Caco-2 (cell line): ENCODE measurements around the gene DOK6. TPM values are rescaled to one million over a fixed set of nuclear protein-coding genes. Genes with fewer than 3 reads are reported as not detected.
"Not testable (repeated sequence)": the region's sequence is repeated elsewhere in the genome, so short reads cannot be mapped to it uniquely, and the experiment has no call there.

Experiments used
- BruUV-seq: library from RNA; stranded (reverse); fragments of 400-500 nt; replicated peaks from 2 replicates; lab custom pipeline; 2021; lab: Mats Ljungman, UMichigan
- CTCF ChIA-PET: fragments of 300-600 bp; sonication (Branson Sonifier 250); formaldehyde crosslinking; loops from one replicate; lab custom pipeline; 2022; ENCODE audit warnings: antibody characterized with exemption; lab: Charles Lee
- POLR2A ChIA-PET: fragments of 300-600 bp; sonication (Branson Sonifier 250); formaldehyde crosslinking; loops from one replicate; lab custom pipeline; 2022; ENCODE audit warnings: antibody characterized with exemption; lab: Charles Lee
- DNase-seq, 2 experiments: peaks; one replicate each; pipeline versions ENCODE4 v3.0.0 to v3.0.0-alpha.2; 2020 to 2022
- H3K27me3 ChIP-seq: replicated peaks from 2 replicates; pipeline ENCODE4 v1.6.0; 2011; ENCODE audit warnings: low read length; ENCODE audit not compliant: control insufficient read depth, insufficient read depth
- H3K36me3 ChIP-seq: 2 replicates; pipeline ENCODE4 v1.5.1; 2011; ENCODE audit warnings: low read length; ENCODE audit not compliant: control insufficient read depth, insufficient read depth
- H3K4me1 ChIP-seq: fragments of 250-450 bp; sonication (Bioruptor Pico); 2 replicates; pipeline ENCODE4 v1.5.1; 2020; ENCODE audit warnings: mild to moderate bottlenecking
- H3K4me3 ChIP-seq: 2 replicates; pipeline ENCODE4 v1.5.1; 2011; ENCODE audit warnings: low read depth, mild to moderate bottlenecking, control low read depth, low read length
- H3K9me3 ChIP-seq: fragments of 250-450 bp; sonication (Bioruptor Pico); 2 replicates; pipeline ENCODE4 v1.5.1; 2020; ENCODE audit warnings: mild to moderate bottlenecking, moderate library complexity
- H3K27ac Mint-ChIP-seq: one replicate; pipeline ENCODE4 v1.8.0; 2022; ENCODE audit warnings: mixed read lengths; ENCODE audit not compliant: unreplicated experiment
- H3K27me3 Mint-ChIP-seq: one replicate; pipeline ENCODE4 v1.8.0; 2022; ENCODE audit warnings: mixed read lengths; ENCODE audit not compliant: insufficient read depth, unreplicated experiment
- H3K36me3 Mint-ChIP-seq: one replicate; pipeline ENCODE4 v1.8.0; 2022; ENCODE audit warnings: mild to moderate bottlenecking, mixed read lengths; ENCODE audit not compliant: insufficient read depth, unreplicated experiment
- H3K4me1 Mint-ChIP-seq: one replicate; pipeline ENCODE4 v1.8.0; 2022; ENCODE audit warnings: low read depth, mixed read lengths; ENCODE audit not compliant: unreplicated experiment
- H3K4me3 Mint-ChIP-seq: one replicate; pipeline ENCODE4 v1.8.0; 2022; ENCODE audit warnings: mild to moderate bottlenecking, moderate library complexity, mixed read lengths; ENCODE audit not compliant: unreplicated experiment
- H3K9me3 Mint-ChIP-seq: one replicate; pipeline ENCODE4 v1.8.0; 2022; ENCODE audit warnings: mixed read lengths; ENCODE audit not compliant: unreplicated experiment
- CTCF ChIP-seq, 2 experiments: fragments of 200-600 bp in 1 of 2; IDR thresholded peaks; 1 replicate in 1 of 2; 2 replicates in 1 of 2; pipeline versions ENCODE4 v1.5.1 to v1.8.0; 2011 to 2022; ENCODE audit warnings: antibody characterized with exemption in 1 of 2, control low read depth in 1 of 2, inconsistent platforms in 1 of 2, low read depth in 1 of 2, low read length in 1 of 2, mild to moderate bottlenecking in 1 of 2, moderate library complexity in 1 of 2; ENCODE audit not compliant: insufficient read depth in 1 of 2, severe bottlenecking in 1 of 2, unreplicated experiment in 1 of 2
- intact Hi-C: fragments of 100-400 bp; cut with micrococcal nuclease; formaldehyde crosslinking; loops from one replicate; pipeline ENCODE4 v1.10.0; 2022; ENCODE audit not compliant: unreplicated experiment
- total RNA-seq: library from RNA; stranded (reverse); gene quantifications from 2 replicates; pipeline ENCODE4 v1.2.3, GENCODE V29; 2022

DOK6 gene
- total RNA-seq, 1 experiment from 2014 or later: not detected

- Histone ChIP-seq H3K9me3 (no peaks in the 10 kb centered on the region), H3K36me3 (no peaks in the 10 kb centered on the region), H3K27me3 (no peaks in the 10 kb centered on the region), H3K4me1 (no peaks in the 10 kb centered on the region), H3K4me3 (no peak overlapping the region)
- Mint-ChIP-seq H3K4me3 (no peak overlapping the region), H3K27ac (no peak overlapping the region), H3K36me3 (no peaks in the 10 kb centered on the region), H3K9me3 (no peaks in the 10 kb centered on the region), H3K4me1 (no peaks in the 10 kb centered on the region), H3K27me3 (peaks cover 3% of the 10 kb centered on the region)
- ChIA-PET CTCF (no interaction called here), POLR2A (no interaction called here)
- no peak for TF ChIP-seq CTCF (IDR thresholded peaks at IDR 0.05; ENCODE audit: insufficient read depth in 1 of 2, low read depth in 1 of 2, low read length in 1 of 2, severe bottlenecking in 1 of 2, unreplicated experiment in 1 of 2)
- DNase-seq: no peak
- intact Hi-C loops: no loop called here
- no TSS peak for BruUV-seq
Observed at GRCh38 chr18:69853051-69853450, 452.4 kb downstream of the DOK6 start.

- TF ChIP-seq CTCF (IDR thresholded peaks at IDR 0.05; ENCODE audit: insufficient read depth in 1 of 2, low read depth in 1 of 2, low read length in 1 of 2, severe bottlenecking in 1 of 2, unreplicated experiment in 1 of 2): no peak
- ChIA-PET POLR2A (no interaction called here), CTCF (no interaction called here)
- no peak for DNase-seq
- Mint-ChIP-seq H3K4me1 (no peaks in the 10 kb centered on the region), H3K27ac (no peak overlapping the region), H3K9me3 (no peaks in the 10 kb centered on the region), H3K27me3 (peaks cover 3% of the 10 kb centered on the region), H3K4me3 (no peak overlapping the region), H3K36me3 (no peaks in the 10 kb centered on the region)
- Histone ChIP-seq H3K27me3 (no peaks in the 10 kb centered on the region), H3K4me3 (no peak overlapping the region), H3K4me1 (no peaks in the 10 kb centered on the region), H3K36me3 (no peaks in the 10 kb centered on the region), H3K9me3 (no peaks in the 10 kb centered on the region)
- intact Hi-C loops: no loop called here
- no TSS peak for BruUV-seq
Observed at GRCh38 chr18:69854455-69854854, 453.8 kb downstream of the DOK6 start.

GRCh38 chr18:69858897-69859296 lies 458.2 kb downstream of the DOK6 start:
- POLR2A ChIA-PET: no interaction called here
- intact Hi-C loops: no loop called here
- no peak overlapping the region for H3K4me3 ChIP-seq
- Mint-ChIP-seq H3K27ac (no peak overlapping the region), H3K36me3 (no peaks in the 10 kb centered on the region), H3K27me3 (peaks cover 3% of the 10 kb centered on the region), H3K9me3 (no peaks in the 10 kb centered on the region), H3K4me1 (no peaks in the 10 kb centered on the region), H3K4me3 (no peak overlapping the region)
- CTCF ChIA-PET: no interaction called here
- H3K4me1 ChIP-seq: no peaks in the 10 kb centered on the region
- H3K9me3 ChIP-seq: no peaks in the 10 kb centered on the region
- no peak for TF ChIP-seq CTCF (IDR thresholded peaks at IDR 0.05; ENCODE audit: insufficient read depth in 1 of 2, low read depth in 1 of 2, low read length in 1 of 2, severe bottlenecking in 1 of 2, unreplicated experiment in 1 of 2)
- H3K27me3 ChIP-seq: no peaks in the 10 kb centered on the region
- no TSS peak for BruUV-seq
- DNase-seq: no peak
- H3K36me3 ChIP-seq: no peaks in the 10 kb centered on the region

GRCh38 chr18:69864802-69865201 lies 464.1 kb downstream of the DOK6 start:
- POLR2A ChIA-PET, H3K4me3 ChIP-seq, DNase-seq, intact Hi-C loops, H3K27me3 Mint-ChIP-seq, H3K36me3 Mint-ChIP-seq, H3K9me3 ChIP-seq, H3K4me1 ChIP-seq, H3K9me3 Mint-ChIP-seq, CTCF ChIA-PET, H3K4me1 Mint-ChIP-seq, H3K27me3 ChIP-seq, H3K27ac Mint-ChIP-seq, BruUV-seq, H3K36me3 ChIP-seq, H3K4me3 Mint-ChIP-seq: not testable (repeated sequence)
